Ishikawa (cell line): ENCODE measurements around the gene IRF6.

Experiments
- EGR1 ChIP-seq: IDR thresholded peaks from 2 replicates; pipeline ENCODE4 v1.6.1; 2012
- EP300 ChIP-seq: IDR thresholded peaks from 2 replicates; pipeline ENCODE4 v1.6.1; 2012; ENCODE audit warnings: borderline replicate concordance
- MAX ChIP-seq: IDR thresholded peaks from 2 replicates; pipeline ENCODE4 v1.6.1; 2012
- NFIC ChIP-seq: IDR thresholded peaks from 2 replicates; pipeline ENCODE4 v1.6.1; 2012
- RAD21 ChIP-seq: IDR thresholded peaks from 2 replicates; pipeline ENCODE4 v1.6.1; 2012; ENCODE audit warnings: low read depth
- REST ChIP-seq: IDR thresholded peaks from 2 replicates; pipeline ENCODE4 v1.6.1; 2012; ENCODE audit warnings: low read depth, mild to moderate bottlenecking
- TAF1 ChIP-seq: IDR thresholded peaks from 2 replicates; pipeline ENCODE4 v1.6.1; 2012; ENCODE audit warnings: low read depth, mild to moderate bottlenecking
- TCF12 ChIP-seq: IDR thresholded peaks from 2 replicates; pipeline ENCODE4 v1.6.1; 2012; ENCODE audit warnings: low read depth
- TEAD4 ChIP-seq: IDR thresholded peaks from 2 replicates; pipeline ENCODE4 v1.6.1; 2012

- no peak for TF ChIP-seq TAF1
- no peak for TF ChIP-seq NFIC
- TF ChIP-seq TCF12 = no peak
- TF ChIP-seq EP300 = no peak
- TF ChIP-seq REST = no peak
- no peak for TF ChIP-seq EGR1
- TF ChIP-seq RAD21 = no peak
- TF ChIP-seq MAX = no peak
- TF ChIP-seq TEAD4 = no peak
Measured at GRCh38 chr1:209742409-209743144, 63.4 kb downstream of the IRF6 start.
